Stimulated activated CD8-positive, alpha-beta memory T cell treated with anti-CD3 and anti-CD28 coated beads, Interleukin-2, amount 100 ng/mL, for 48 hours (primary cell): ENCODE measurements around the gene GCH1.

Experiments used
- DNase-seq, 2 donors: peaks; one replicate each; pipeline ENCODE4 v3.0.0-alpha.2; 2020; ENCODE audit warnings: low read depth in 2 of 2

Gene GCH1

GRCh38 chr14:54797986-54798385 is 104.6 kb downstream of the GCH1 start:
- no peak for DNase-seq

DNA sequence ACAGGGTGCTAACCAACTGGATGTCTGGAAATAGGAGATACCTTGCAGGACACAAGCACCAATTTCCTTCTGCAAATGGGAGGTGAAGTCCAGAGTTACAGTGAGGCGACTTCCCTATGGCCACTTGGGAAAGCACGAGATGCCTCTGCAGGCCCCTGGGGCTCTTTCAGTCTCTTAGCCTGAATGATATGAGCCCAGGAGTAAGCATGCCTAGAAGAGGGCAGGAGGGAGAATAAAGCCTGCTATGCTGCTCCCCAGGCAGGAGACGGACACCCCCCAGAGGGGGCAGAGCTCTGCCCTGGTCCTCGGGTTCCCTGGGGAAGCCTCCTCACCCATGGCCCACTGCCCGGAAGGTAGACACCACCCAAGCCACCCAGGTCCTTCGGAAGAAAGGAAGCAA is 105.1 kb downstream of the GCH1 start:
- DNase-seq: no peak

DNA sequence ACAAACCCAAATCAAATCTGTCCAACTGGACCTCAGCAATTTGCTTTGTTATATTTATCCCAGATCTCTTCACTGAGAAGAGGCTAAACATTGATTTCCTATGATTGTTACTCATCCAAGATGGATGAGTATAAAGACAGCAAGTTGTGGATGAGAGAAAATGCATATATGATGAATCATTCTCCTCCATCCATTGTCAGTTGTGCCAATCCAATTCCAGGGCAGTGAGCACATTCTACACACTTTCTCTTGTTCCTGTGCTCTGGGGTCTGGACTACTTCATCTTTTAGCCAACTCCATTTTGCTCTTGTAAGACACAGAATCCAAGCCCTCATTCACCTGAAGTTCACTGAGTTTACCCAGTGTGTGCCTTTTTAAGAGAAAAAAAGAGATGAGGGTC is 105.7 kb downstream of the GCH1 start:
- DNase-seq: no peak

DNA sequence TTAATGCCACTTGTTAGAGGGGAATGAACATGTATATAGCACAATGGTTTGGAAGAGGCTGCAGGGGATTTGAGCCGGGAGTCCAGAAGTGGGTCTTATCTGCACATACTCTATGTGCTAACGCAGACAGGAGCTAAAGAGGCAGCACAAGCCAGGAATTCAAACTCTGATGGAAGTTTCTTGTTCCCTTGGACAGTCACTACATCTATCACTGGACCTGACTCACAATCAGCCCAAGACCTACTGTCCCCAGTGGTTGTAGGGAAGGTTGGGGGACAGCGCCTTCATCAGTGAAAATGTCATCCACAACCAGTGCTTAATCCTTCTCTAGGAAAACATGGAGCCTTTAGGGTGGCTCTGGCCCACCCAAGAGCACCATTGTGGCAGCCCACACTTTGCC is 107.8 kb downstream of the GCH1 start:
- DNase-seq: no peak

DNA sequence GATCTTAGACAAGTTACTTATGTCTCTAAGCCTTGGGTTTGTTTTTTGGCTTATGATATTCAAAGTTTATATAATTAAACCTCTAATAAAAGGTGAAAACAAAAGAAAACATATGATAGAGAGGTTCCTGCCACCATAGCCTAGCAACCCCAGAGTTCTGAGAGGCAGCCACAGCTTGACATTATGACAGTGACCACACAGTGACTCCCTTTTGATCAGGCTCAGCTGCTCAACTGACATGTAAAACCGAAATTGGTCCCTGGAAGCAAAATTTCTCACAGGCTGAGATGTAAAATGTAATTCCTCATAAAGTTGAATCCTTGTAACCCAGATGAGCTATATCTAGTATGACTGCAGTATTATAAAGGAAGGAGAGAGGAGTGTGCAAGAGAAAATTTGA is 108.5 kb downstream of the GCH1 start:
- no peak for DNase-seq

DNA sequence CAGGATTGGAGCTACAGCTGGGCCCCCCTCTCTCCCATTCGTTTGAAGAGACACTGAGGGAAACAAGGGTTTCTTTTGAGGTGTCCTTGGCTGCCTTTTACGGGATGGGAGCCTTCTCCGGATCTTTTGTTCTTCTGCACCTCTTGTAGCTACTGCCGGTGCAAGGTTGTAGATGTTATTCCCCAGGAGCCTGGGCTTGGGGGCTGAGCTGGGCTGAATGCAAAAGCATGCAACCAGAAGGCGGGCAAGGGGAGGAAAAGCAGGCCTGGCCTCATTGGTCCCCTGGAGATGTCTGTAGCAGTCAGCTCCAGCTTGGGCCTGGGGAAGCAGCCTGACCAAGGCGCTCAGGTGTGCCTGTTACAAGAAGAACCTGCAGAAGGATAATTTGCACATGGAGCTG is 110.3 kb downstream of the GCH1 start:
- DNase-seq: no peak
